ENCODE results near the gene KPNB1.

- TF ChIP-seq CTCF (IDR thresholded peaks at IDR 0.05; ENCODE audit: insufficient read depth, low read length, poor library complexity, severe bottlenecking) (no peak), EZH2phosphoT487 (conservative IDR thresholded peaks at IDR 0.05; ENCODE audit: low read length) (no peak)
Observed at GRCh38 chr17:47628014-47628566, 21.6 kb upstream of the KPNB1 start.

Measured in SU-DHL-6 (cell line).